RWPE2 (cell line): ENCODE data around the gene SYNPO2L.
A peak's percentile ranks its signal among the peaks of the same experiment; 100 is the strongest.

Experiments used
- ATAC-seq: fragments of 200-7000 bp; cut with Tn5 transposase; 3 replicates; pipeline ENCODE4 v1.9.1; 2021; ENCODE audit warnings: low read depth
- DNase-seq: peaks from one replicate; pipeline ENCODE4 v3.0.0-alpha.2; 2020; ENCODE audit warnings: low spot score
- H3K27ac ChIP-seq: fragments of 450-650 bp; 2 replicates; pipeline ENCODE4 v1.5.1; 2017; ENCODE audit warnings: mild to moderate bottlenecking; ENCODE audit not compliant: poor library complexity, severe bottlenecking
- H3K27me3 ChIP-seq: fragments of 250-450 bp; sonication (Bioruptor Pico); 2 replicates; pipeline ENCODE4 v1.5.1; 2021; ENCODE audit warnings: mild to moderate bottlenecking, moderate library complexity; ENCODE audit not compliant: insufficient read depth, poor library complexity, severe bottlenecking
- H3K36me3 ChIP-seq: fragments of 250-450 bp; sonication (Bioruptor Pico); 2 replicates; pipeline ENCODE4 v1.5.1; 2020; ENCODE audit warnings: low read depth, mild to moderate bottlenecking, moderate library complexity
- H3K4me1 ChIP-seq: fragments of 250-450 bp; sonication (Bioruptor Pico); 2 replicates; pipeline ENCODE4 v1.5.1; 2021; ENCODE audit warnings: mild to moderate bottlenecking, moderate library complexity; ENCODE audit not compliant: insufficient read depth, poor library complexity, severe bottlenecking
- H3K4me3 ChIP-seq: fragments of 250-450 bp; sonication (Bioruptor Pico); 2 replicates; pipeline ENCODE4 v1.5.1; 2021; ENCODE audit warnings: mild to moderate bottlenecking, moderate library complexity; ENCODE audit not compliant: severe bottlenecking
- H3K9me3 ChIP-seq: fragments of 250-450 bp; sonication (Bioruptor Pico); 2 replicates; pipeline ENCODE4 v1.5.1; 2021; ENCODE audit warnings: mild to moderate bottlenecking, moderate library complexity; ENCODE audit not compliant: severe bottlenecking
- CTCF ChIP-seq: fragments of 450-650 bp; IDR thresholded peaks from one replicate; pipeline ENCODE4 v1.5.1; 2017; ENCODE audit warnings: mild to moderate bottlenecking, moderate library complexity; ENCODE audit not compliant: poor library complexity, severe bottlenecking

The SYNPO2L gene

DNA sequence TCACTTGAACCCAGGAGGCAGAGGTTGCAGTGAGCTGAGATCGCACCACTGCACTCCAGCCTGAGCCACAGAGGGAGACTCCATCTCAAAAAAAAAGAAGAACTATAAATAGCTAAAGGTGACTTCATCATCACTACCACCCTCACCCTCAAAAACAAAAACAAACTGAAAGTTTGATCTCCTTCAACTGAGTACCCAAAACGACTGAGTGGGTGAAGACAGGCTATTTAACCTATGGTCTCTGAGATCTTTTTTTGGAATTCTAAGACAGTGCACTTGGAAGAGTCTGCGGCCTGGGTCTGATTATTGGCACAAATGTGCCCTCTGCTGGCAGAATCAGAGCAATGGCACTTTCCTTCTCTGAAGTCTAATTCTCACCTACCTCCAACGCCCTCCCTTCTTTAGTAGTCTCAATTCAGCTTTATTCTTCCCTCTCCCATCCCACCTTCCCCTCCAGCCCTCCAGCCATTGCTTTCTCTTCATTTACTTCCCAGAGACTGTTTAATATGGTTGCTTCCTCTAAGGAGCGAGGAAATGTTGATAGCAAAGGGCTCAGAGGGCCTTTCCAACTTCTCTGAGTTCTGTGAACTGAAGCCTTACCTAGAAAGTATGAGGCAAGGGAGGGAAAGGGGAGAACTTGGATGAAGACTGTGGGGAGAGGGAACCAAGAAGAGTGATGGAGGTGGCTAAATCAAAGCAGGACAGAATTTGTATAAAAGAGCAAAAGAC lies 11.7 kb downstream of the SYNPO2L start:
- H3K4me1 ChIP-seq = no peaks in the 10 kb centered on the region
- H3K36me3 ChIP-seq = no peaks in the 10 kb centered on the region
- H3K9me3 ChIP-seq = no peaks in the 10 kb centered on the region
- peak; percentile 76 for ATAC-seq
- no peak for DNase-seq
- no peak overlapping the region for H3K4me3 ChIP-seq
- peak; percentile 83 for TF ChIP-seq CTCF
- H3K27me3 ChIP-seq = no peaks in the 10 kb centered on the region
- H3K27ac ChIP-seq = no peak overlapping the region

DNA sequence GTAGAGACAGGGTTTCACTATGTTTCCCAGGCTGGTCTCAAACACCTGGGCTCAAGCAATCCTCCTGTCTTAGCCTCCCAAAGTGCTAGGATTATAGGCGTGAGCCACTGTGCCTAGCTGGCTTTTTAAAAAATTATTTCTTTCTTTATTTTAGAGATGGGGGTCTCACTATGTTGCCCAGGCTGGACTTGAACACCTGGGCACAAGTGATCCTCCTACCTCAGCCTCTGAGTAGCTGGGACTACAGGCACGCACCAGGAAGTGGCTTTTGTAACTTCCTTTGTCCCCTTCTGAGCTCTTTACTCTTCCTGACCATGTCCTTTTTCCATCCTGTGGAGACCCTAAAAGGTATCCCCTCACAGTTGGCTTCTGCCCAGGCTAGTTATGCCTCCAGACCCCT lies 12.5 kb downstream of the SYNPO2L start:
- ATAC-seq (no peak), DNase-seq (no peak)
- Histone ChIP-seq H3K27ac (no peak overlapping the region), H3K27me3 (no peaks in the 10 kb centered on the region), H3K4me3 (no peak overlapping the region), H3K9me3 (no peaks in the 10 kb centered on the region), H3K4me1 (no peaks in the 10 kb centered on the region), H3K36me3 (no peaks in the 10 kb centered on the region)
- no peak for TF ChIP-seq CTCF

DNA sequence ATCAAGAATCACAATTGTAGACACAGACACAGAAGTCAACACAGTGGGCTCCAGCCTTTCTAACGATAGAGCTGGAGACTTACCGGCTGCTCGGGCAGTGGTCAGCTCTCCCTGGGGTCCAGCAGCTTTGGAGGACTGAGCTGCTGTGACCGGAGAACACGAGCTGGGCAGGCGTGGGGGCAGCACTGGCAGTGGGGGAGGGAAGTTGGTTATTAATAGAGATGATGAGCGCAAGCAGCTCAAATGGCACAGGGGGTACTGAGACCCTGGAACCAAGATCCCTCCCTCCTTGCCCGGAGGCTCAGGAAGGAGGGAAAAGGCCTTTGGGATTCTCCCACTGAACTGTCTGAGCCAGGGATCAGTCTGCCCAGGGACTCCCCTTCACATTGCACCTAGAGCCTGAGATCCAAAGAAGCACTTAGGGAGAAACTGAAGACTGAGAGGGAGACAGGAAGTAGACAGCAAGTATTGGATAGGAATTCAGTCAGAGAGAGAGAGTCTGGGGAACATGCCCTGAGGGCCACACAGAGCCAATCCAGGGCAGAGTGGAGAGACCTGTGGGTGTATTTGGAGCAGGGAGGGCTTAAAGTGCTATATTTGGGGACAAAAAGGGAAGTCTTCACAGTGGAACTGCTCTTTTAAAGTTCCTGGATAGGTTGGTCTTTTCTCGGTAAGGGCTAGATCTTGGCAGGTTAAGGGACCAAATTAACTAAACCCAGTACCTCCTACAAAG lies 14.3 kb downstream of the SYNPO2L start, which contains the start of gene MYOZ1:
TSS of gene MYOZ1 (minus strand) at position 147 of the 733 bp plus-strand sequence. CDS start 1,457 bp downstream, outside the sequence.
- ATAC-seq = peak; percentile 52
- Histone ChIP-seq H3K36me3 (no peaks in the 10 kb centered on the region), H3K4me1 (no peaks in the 10 kb centered on the region), H3K9me3 (no peaks in the 10 kb centered on the region), H3K27me3 (no peaks in the 10 kb centered on the region), H3K4me3 (no peak within 1 kb of the TSS), H3K27ac (no peak within 1 kb of the TSS)
- TF ChIP-seq CTCF = no peak
- no peak for DNase-seq

GRCh38 chr10:73639286-73639685 lies 16.5 kb downstream of the SYNPO2L start:
- DNase-seq (no peak), ATAC-seq (no peak)
- TF ChIP-seq CTCF = no peak
- Histone ChIP-seq H3K9me3 (no peaks in the 10 kb centered on the region), H3K27me3 (no peaks in the 10 kb centered on the region), H3K27ac (no peak overlapping the region), H3K4me3 (no peak overlapping the region), H3K36me3 (no peaks in the 10 kb centered on the region), H3K4me1 (no peaks in the 10 kb centered on the region)
